Stimulated activated CD4-positive, alpha-beta T cell treated with anti-CD3 and anti-CD28 coated beads, TNF-alpha, amount 100 ng/mL, for 48 hours (primary cell): ENCODE measurements around the gene RPL26.
"Not testable (repeated sequence)": the region's sequence is repeated elsewhere in the genome, so short reads cannot be mapped to it uniquely, and the experiment has no call there.

Source experiments
- DNase-seq, 3 donors: peaks; one replicate each; pipeline ENCODE4 v3.0.0-alpha.2; 2020; ENCODE audit warnings: low read depth in 3 of 3

RPL26 gene

DNA sequence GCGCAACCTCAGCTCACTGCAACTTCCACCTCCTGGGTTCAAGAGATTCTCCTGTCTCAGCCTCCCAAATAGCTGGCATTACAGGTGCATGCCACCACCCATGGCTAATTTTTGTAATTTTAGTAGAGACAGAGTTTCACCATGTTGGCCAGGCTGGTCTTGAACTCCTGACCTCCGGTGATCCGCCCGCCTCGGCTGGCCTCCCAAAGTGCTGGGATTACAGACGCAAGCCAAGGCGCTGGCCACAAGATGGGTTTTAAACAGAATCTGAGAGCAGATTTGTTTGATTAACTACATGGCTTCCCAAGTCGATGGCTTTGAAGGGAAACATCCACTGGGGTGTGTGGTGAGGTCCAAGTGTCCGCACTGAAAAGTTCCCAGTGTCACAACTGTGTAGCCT is 11.5 kb upstream of the RPL26 start:
- not testable (repeated sequence) for DNase-seq

DNA sequence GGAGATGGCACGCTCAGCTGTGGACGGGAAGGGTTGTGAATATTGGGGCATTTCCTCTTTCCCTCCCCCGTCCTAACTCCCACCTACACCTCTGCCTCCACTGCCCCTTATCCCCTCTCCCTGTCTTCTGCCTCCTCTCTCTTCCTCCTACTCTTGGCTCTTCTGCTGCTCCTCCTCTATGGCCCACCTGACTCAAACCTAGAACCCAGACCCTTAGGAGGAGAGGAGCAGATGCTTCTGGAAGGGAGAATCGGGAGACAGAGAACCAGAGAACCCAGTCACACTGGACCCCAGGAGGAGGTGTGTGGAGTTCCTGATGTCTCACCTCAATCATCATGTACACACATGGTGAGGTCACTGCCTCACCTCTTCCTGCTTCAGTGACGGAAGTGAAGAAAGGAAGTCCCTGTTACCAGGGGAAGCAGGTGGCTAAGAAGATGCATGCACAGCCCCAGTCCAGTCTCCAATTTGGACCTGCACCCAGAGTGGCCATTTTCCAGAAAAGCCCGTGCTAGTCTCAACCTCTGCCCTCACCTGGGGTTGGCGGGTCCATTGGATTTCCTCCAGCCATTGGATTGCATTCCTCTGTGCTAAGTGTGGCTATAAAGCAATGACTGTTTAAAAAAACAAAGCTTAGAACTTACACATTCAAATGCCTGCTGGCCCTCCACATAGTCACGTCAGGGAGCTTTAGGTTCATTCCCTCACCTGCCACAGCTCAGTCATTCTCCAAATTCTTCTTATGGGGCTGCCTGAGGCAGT is 10.7 kb upstream of the RPL26 start:
- DNase-seq, result no peak

DNA sequence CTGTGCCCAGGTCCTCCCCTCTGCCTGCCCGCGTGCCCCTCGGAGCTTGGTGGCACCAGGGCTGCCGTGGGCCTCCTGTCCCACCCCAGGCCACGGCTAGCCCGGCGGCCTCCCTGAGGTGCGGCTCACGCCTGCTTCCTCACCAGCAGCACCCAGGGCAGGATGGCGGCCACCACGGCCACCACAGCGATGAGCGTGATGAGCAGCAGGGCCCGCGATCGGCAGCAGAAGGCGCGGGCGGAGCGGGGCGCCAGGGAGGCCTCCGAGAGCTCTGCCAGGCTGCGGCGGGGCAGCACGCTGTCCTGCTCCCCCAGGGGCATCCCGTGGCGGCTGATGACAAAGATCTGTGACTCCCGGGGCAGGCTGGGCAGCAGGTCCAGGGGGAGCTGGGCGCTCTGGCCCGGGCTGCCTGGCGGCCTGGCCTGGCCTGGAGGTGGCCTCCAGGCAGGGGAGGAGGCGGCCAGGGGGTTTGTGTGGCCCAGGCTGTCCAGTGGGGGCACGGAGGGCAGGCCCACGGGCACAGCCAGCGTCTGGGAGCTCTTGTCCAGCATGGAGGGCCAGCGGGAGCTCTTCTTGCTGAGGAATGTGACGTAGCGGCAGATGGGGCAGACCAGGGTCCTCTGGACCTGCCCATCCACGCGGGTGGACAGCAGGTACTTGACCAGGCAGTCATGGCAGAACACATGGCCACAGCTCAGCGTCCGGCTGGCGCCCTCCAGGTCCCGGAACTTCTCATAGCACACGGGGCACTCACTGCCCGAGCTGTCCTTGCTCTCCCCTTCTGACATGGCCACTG is 9.9 kb upstream of the RPL26 start:
- no peak for DNase-seq

DNA sequence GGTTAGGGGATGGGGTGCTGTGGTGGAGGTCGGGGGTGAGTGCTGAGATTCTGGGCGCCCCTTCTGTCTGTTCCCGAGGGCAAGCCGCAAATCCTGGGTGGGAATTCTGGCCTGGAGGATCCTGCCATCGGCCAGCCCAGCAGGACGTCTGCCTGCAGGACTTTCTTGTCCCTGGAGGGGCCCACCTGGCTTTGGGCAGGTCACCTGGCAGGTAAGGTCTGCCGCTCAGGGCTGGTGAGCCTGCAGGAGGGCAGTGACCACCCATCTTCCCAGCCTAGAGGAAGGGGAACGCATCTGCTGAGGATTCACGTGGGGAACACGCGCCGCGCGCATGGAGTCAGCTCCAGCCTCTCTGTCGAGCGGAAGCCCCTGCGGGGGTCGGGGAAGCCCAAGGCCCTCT is 9.3 kb upstream of the RPL26 start:
- no peak for DNase-seq

DNA sequence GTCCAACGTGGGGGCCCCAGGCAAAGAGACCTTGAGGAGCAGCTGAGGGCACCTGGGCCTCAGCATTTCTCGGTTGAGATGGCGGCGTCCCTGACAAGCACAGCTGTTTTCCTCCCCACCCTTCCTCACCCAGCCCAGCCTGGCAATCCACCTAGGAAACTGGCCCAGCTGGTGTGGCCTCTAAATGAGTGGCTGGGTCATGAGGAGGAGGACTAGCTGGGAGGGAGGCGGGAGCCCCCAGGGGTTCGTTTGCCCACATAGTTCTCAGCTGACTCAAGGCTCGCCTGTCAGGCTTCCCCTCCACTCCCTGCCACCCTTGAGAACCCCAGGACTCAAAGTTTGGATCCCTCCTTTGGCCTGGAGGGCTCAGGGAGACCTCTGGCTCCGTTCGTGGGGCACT is 8.7 kb upstream of the RPL26 start:
- DNase-seq, result no peak

DNA sequence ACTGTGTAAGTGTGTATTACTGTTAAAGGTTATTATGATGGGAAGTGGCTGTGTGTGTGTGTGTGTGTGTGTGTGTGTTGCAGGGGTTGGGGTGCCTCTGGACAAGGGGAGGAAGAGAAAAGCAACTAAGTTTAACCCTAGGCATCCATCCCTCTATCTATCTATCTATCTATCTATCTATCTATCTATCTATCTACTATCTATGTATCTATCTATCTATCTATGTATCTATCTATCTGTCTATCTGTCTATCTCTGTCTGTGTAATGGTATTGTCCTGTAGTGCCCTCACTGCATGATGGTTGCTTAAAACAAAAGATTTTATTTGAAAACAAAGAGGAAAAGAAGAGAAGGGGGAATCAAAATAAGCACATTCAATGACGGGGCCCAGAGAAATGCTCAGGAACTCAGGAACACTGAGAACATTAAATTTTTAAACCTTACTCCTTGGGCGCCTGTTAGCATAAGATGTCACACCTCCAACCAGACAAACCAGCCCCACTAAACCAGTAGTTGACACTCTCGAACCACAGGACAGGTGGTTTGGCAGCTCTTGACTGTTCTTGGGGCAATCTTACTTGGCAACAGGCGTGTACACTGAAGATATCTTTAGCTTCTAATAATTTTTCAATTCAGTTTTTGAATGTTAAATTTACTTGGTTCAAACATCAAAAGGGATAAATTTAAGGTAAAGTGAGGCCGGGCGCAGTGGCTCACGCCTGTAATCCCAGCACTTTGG is 5.1 kb upstream of the RPL26 start:
- DNase-seq, result no peak

DNA sequence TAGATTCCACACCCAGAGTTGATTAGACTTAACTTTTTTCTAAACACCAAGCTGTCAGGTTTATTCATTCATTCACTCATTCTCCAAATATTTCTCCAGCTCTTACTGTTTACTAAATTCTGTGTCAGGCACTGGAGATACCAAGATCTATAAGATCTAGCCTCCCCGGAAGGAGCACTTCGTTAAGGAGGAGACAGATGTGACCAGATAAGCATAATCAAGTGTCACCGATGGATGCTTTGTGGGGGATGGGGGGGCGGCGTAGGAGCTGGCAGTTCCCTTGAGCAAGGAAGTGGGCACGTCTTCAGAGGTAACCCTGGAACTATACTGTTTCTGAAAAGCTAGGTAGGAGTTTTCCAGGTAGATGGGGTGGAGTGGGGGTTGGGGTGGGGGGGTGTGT is 3.8 kb upstream of the RPL26 start:
- no peak for DNase-seq

DNA sequence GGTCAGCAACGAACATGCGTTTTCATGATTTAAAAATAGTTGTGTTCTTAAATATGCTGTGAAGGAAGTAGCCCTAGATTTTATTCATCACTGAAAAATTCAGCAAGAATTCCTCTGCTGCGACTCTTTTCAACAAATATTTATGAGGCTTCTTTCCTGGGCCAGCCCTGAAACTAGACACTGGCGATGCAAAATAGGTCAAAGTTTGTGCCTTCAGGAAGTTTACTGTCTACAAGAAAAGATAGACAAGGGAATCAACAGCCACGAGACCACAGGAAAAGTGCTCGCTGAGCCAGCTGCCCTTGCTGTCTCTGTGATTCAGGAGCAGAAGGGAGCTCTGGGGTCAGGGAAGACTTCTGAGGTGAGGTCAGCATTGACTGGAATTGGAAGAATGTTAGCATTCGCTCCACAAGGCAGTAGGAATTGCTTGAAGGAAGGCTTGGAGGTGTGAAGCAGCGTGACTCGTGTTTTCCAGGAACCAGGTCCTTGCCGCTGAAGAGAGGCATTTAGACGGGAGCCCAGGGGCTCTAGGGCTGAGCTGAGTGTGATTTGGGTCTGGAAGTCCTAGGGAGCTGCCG is 1.9 kb upstream of the RPL26 start:
- DNase-seq, result no peak

DNA sequence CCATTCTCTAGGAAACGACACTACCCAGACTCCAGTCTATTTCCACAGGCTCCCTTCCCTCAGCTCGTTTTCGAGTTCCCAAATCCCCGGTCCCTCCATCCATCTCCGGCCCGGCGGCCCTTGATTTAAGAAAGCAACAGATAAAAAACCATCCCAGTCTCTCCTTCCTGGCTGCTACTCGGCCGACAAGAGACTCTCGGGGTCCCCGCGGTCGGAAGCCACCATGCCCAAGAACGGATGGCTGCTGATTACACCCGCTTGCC is 182 bp downstream of the RPL26 start:
- no peak for DNase-seq

DNA sequence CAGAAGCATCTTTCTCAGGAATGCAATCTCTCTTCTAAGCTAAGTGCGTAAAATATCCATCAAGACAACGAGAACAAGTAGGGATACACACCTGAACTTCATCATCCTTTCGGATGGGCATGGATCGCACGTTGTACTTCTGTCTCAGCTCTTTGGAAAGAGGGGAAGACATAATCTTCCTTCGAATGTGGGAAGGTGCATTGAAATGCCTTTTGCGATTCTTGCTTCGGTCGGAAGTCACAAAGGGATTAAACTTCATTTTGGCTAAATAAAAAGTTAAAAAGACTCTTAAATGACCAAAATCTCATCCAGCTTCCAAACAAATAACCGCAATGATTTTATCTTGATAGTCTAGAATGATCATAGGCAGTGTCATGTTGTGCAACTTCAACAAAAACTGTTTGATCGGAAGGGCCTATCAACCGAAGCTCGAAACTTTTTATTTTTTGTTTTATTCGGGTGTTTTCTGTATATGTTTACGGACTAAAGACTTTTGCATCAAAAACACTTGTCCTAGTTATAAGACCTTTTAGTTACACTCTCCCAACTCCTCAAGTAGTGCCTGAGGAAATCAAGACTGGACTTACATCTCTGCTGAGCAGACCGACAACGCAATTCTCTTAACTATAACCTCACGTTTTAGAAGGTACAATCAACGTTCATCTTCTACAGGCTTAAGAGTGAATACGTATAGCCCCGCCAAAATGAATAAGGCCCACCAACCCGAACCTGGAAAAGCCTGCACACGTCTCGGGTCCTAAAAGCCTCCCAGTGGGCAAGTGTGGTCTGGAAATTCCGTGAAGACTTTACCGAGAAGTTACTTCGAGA is 727 bp downstream of the RPL26 start:
- no peak for DNase-seq

DNA sequence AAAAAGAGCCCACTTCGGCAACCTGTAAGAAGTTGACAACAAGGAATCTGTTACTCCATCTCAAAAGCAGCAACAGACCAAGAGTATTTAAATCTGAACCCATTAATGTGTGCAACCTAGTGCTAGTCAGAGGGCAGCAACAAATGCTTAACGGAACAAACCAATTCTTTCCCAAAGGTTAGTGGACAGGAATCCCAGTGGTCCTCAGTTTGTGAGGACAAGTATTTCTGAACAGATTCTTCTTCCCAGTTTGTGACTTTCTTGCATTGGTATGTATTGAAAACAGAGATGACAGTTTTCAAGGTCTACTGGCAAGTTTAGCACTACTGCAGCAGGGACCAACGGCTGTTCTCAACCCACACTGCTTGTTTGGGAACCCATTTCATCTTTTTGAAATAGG is 2.9 kb downstream of the RPL26 start:
- no peak for DNase-seq

DNA sequence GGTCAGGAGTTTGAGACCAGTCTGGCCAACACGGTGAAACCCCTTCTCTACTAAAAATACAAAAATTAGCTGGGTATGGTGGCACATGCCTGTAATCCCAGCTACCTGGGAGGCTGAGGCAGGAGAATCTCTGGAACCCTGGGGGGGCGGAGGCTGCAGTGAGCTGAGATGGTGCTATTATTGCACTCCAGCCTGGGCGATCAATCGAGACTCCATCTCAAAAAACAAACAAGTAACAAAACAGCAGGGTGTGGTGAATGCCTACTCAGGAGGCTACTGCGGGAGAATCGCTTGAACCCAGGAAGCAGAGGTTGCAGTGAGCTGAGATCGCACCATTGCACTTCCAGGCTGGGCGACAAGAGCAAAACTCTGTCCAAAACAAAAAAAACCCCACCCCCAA is 4.9 kb downstream of the RPL26 start:
- DNase-seq, result not testable (repeated sequence)

DNA sequence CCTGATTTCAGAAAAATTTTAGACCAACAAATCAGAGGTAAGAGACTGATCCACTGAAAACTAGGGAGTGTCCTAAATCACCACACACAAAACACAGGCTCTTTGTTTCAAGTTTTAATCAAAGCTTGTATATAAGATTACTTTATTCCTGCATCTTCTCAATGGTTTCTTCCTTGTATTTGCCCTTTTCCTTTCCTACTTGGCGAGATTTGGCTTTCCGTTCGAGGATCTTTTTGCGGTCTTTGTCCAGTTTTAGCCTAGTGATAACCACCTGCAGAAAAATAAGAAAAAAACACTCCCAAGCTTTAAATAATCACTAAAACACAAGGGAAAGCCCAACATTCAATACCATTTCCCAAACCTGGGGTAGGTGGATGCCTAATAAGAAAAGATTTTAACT is 5.6 kb downstream of the RPL26 start:
- DNase-seq, result no peak

DNA sequence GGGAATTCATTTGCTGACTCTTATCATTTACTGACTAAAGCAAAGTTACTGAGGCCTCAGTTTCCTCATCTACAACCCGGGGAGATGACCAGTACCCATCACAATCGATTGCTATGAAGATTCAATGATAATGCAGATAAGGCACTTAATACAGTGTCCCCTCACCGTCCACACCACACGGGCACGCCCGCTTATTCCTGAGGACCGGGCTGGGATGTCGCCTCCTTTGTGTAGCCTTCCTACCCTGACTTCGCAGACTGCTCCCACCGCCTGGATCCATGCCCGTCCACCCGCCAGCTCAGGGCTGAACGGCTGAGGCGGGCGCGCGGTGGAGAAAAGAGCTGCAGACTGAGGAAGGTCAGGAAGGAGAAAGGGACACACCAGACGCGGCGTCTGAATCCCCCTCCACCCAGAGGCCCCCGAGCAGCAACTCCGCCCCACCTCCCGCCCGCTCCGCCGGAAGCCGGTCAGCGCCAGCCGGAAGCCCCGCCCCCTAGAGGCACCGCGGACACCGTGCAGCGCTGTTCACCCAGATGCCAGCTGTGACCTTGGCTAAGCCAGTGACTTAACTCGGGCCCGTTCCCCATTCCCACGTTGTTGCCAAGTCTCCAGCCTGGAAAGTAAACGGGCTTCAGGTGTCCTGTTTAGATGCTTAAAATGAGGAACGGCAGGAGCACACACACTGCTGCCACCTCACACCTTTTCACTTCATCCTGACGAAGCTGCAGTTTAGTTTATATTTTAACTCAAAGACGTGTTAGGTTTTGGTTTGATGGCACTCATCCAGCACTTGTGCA is 6.5 kb downstream of the RPL26 start, which contains the start of gene KRABD2:
Gene KRABD2, minus strand, starts transcription at position 434 of the 797 bp plus-strand sequence.
- DNase-seq, result peak; percentile 80 to 92 (median 88)

DNA sequence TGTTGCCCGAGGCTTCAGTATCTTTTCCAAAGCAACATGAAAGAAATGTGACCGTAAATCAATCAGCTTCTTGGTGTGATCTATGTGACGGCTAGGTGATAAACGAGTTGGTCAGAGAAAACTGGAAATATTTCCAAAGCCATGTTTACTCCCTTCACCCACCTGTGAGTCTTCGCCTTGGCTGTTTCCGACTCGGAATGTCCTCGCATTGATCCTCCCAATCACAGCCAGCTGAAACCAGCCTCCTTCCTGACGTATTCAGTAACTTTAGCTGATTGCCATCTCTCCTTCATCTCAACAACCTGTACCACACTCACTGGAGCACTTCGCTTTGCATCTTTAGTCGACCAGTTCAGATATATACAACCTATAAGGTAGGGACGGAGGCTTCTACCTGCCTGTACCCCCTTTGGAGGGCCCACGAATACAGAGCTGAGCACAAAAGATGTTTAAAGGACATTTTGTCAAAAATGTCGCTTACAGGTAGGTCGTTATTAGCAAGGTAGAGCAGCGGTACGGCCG is 7.2 kb downstream of the RPL26 start:
- DNase-seq, result no peak

DNA sequence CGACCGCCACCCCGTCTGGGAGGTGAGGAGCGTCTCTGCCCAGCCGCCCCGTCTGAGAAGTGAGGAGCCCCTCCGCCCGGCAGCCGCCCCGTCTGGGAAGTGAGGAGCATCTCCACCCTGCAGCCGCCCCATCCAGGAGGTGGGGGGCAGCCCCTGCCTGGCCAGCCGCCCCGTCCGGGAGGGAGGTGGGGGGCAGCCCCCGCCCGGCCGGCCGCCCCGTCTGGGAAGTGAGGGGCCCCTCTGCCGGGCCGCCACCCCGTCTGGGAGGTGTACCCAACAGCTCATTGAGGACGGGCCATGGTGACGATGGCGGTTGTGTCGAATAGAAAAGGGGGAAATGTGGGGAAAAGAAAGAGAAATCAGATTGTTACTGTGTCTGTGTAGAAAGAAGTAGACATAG is 9.1 kb downstream of the RPL26 start:
- not testable (repeated sequence) for DNase-seq

DNA sequence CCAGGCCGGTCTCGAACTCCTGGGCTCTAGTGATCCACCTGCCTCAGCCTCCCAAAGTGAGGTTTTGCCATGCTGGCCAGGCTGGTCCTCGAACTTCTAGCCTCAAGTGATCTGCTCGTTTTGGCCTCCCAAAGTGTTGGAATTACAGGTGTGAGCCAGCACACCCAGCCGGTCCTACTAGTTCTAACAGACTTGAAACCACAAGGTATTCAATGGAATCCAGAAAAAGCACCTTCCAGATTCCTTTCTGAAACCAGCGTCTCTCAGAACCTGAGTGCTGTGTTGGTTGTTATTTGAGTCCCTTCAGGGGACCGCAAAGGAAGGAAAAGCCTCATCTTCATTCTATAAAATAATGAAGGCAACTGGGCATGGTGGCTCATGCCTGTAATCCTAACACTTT is 10.6 kb downstream of the RPL26 start:
- no peak for DNase-seq

DNA sequence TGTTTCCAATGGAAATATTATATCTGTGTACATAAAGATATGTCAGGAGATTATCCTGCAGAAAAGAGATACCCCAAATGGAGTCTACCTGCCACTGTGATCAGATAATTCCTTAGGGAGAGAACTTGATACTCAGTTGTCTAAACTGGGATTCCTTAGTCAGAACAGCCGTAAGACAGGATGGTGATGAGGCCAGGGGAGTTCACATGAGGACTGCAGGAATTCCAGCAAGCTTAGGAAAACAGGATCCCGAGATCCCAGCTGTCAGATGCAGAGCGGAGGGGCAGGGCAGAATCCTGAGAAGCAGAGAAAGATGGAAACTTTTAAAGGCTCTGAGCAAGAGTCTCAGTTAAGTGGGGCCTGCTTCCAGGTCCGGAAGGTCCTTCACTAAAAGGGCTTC is 11.2 kb downstream of the RPL26 start:
- DNase-seq, result no peak

DNA sequence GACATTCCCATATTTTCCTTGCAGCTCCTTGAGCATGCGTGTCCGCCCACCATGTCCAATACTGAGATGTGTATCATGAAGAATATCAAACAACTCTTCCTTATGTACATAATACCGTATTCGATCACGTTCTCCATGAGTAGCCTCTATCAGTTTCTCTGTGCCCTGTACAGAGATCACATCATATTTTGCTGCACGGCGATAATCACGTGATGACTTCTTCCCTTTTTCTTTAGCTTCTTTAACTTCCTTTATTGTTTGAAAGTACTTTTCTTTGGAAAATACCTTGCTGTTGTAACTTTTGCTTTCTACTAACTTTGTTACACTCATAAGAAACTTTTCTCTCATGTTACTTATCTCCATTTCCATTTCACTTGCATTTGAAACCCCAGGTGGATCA is 13.0 kb downstream of the RPL26 start:
- DNase-seq, result no peak

DNA sequence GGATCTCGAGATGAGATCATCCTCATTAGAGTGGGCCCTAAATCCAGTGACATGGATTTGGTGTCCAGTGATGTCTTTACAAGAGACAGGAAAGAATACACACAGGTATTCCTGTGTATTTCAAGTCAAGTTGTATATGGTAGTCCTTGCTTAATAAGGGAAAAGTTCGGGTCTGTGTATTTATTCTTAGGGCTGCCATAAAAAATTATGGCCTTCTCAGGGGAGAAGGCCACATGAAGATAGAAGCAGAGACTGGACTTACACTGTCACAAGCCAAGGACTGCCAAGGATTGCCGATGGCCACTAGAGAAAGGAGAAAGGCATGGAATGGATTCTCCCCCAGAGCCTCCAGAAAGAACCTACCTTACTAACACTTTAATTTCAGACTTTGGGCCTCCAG is 14.8 kb downstream of the RPL26 start:
- no peak for DNase-seq

DNA sequence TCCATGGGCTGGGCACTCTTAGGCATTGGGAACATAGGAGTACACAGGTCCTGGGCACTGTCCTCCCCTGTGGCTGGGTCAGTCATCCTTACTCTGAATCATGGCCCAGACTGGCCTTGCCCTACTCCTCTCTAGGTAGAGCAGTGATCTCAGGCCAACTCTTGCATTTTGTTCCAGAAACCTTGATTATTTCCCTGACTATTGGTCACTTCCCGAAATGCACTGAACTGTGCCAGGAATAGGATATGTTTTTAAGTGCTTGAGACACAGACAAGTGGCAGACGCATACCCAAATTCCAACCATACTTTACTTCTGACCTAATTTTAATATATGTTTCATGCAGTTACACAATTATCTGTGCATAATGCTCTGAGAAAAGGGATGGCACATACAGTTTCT is 16.8 kb downstream of the RPL26 start:
- DNase-seq, result no peak
